ENCODE measurements around the gene HLA-DOA.
A peak's percentile ranks its signal among the peaks of the same experiment; 100 is the strongest.

HLA-DOA gene

DNA sequence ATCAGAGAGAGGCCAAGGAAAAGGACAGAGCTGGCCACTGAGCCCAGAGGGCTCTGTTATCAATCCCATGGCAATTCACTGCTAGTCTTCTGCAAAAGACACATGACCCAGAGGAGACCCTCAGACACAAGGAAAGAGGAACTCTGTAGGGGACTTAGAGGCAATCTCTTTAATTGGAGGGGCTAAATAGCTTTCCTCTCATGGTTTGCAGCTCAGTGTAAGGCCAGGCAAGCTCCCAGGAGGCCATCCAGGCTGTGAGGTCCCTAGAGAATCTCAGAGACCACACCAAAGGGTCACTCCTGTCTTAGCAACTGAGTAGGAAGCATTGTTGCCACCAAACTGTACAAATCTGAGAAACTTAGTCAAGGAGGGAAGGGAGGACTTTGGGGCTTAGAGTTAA, 10.0 kb upstream of the HLA-DOA start:
- Histone ChIP-seq H2AFZ (ENCODE audit: low read depth, low read length) (0 out of 2 replicates have a peak overlapping the region, but pooled peaks have one; percentile 17), H3K27ac (ENCODE audit: low read length) (peak overlapping the region; percentile 82), H3K4me2 (ENCODE audit: low read length) (peak overlapping the region; percentile 73), H3K27me3 (ENCODE audit: low read depth, low read length) (no peaks in the 10 kb centered on the region), H3K4me3 (ENCODE audit: low read length) (peak overlapping the region; percentile 60), H4K20me1 (ENCODE audit: insufficient read depth, low read length) (no peaks in the 10 kb centered on the region), H3K9ac (ENCODE audit: low read length) (peak overlapping the region; percentile 57), H3K9me3 (ENCODE audit: insufficient read depth, low read length) (no peaks in the 10 kb centered on the region), H3K36me3 (replicated peaks; ENCODE audit: low read depth, low read length) (no peaks in the 10 kb centered on the region), H3K4me1 (ENCODE audit: low read length) (peaks cover 41% of the 10 kb centered on the region), H3K79me2 (ENCODE audit: low read length) (no peaks in the 10 kb centered on the region)
- TF ChIP-seq, protein P1, sequence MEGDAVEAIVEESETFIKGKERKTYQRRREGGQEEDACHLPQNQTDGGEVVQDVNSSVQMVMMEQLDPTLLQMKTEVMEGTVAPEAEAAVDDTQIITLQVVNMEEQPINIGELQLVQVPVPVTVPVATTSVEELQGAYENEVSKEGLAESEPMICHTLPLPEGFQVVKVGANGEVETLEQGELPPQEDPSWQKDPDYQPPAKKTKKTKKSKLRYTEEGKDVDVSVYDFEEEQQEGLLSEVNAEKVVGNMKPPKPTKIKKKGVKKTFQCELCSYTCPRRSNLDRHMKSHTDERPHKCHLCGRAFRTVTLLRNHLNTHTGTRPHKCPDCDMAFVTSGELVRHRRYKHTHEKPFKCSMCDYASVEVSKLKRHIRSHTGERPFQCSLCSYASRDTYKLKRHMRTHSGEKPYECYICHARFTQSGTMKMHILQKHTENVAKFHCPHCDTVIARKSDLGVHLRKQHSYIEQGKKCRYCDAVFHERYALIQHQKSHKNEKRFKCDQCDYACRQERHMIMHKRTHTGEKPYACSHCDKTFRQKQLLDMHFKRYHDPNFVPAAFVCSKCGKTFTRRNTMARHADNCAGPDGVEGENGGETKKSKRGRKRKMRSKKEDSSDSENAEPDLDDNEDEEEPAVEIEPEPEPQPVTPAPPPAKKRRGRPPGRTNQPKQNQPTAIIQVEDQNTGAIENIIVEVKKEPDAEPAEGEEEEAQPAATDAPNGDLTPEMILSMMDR (IDR thresholded peaks at IDR 0.05; ENCODE audit: low read depth, low read length) = no peak
- no peak for TF ChIP-seq EZH2phosphoT487 (IDR thresholded peaks at IDR 0.05; ENCODE audit: low read depth)

DNA sequence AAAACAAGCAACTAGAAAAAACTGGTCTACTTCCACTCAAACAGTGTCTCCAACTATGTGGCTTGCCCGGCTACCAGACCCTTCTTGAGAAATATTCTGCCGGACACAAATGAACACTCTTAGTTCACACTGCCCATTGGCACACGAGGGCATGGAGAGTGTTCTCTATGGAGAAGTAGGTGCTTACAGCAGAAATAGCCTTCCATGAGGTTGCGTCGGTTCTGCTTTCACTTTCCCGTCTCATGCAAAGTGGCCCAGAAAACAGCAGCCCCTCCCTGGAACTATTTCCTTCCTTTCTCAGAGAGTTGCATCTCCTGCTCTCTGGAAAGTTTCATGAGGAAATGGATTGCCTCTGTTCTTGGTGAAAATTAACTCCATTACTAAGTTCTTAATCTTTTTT, 9.5 kb upstream of the HLA-DOA start:
- H3K27me3 ChIP-seq (ENCODE audit: low read depth, low read length) = no peaks in the 10 kb centered on the region
- H3K36me3 ChIP-seq (replicated peaks; ENCODE audit: low read depth, low read length) = no peaks in the 10 kb centered on the region
- peak overlapping the region; percentile 82 for H3K27ac ChIP-seq (ENCODE audit: low read length)
- H3K79me2 ChIP-seq (ENCODE audit: low read length) = no peaks in the 10 kb centered on the region
- peak overlapping the region; percentile 60 for H3K4me3 ChIP-seq (ENCODE audit: low read length)
- H3K4me1 ChIP-seq (ENCODE audit: low read length) = peaks cover 41% of the 10 kb centered on the region
- no peak for TF ChIP-seq EZH2phosphoT487 (IDR thresholded peaks at IDR 0.05; ENCODE audit: low read depth)
- TF ChIP-seq, protein P1 (IDR thresholded peaks at IDR 0.05; ENCODE audit: low read depth, low read length) = no peak
- no peak overlapping the region for H2AFZ ChIP-seq (ENCODE audit: low read depth, low read length)
- peak overlapping the region; percentile 57 for H3K9ac ChIP-seq (ENCODE audit: low read length)
- no peaks in the 10 kb centered on the region for H4K20me1 ChIP-seq (ENCODE audit: insufficient read depth, low read length)
- no peaks in the 10 kb centered on the region for H3K9me3 ChIP-seq (ENCODE audit: insufficient read depth, low read length)
- H3K4me2 ChIP-seq (ENCODE audit: low read length) = peak overlapping the region; percentile 73

DNA sequence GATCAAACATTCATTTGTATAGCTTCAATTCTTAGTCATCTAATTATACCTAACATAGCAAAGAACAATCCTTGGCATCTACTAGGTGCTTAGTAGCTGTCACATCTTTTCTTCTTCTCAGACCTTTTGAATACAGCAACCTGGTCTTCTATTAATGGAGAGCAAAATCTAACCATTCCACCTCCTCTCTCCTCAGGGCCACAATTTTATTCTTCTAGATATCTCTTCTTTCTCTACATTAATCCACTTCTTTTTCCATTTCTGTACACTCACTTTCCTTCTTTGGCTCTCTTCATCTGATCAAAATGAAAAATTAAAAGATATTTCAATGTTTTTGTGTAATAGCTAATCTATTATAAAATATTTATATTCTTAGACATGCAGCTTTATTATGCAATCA, 9.0 kb upstream of the HLA-DOA start:
- no peaks in the 10 kb centered on the region for H3K36me3 ChIP-seq (replicated peaks; ENCODE audit: low read depth, low read length)
- TF ChIP-seq, protein P1 (IDR thresholded peaks at IDR 0.05; ENCODE audit: low read depth, low read length) = no peak
- no peak for TF ChIP-seq EZH2phosphoT487 (IDR thresholded peaks at IDR 0.05; ENCODE audit: low read depth)
- H4K20me1 ChIP-seq (ENCODE audit: insufficient read depth, low read length) = no peaks in the 10 kb centered on the region
- no peaks in the 10 kb centered on the region for H3K79me2 ChIP-seq (ENCODE audit: low read length)
- H3K4me1 ChIP-seq (ENCODE audit: low read length) = peaks cover 41% of the 10 kb centered on the region
- H3K4me2 ChIP-seq (ENCODE audit: low read length) = peak overlapping the region; percentile 73
- H3K9me3 ChIP-seq (ENCODE audit: insufficient read depth, low read length) = no peaks in the 10 kb centered on the region
- H3K9ac ChIP-seq (ENCODE audit: low read length) = peak overlapping the region; percentile 47
- H3K27me3 ChIP-seq (ENCODE audit: low read depth, low read length) = no peaks in the 10 kb centered on the region
- peak overlapping the region; percentile 60 for H3K4me3 ChIP-seq (ENCODE audit: low read length)
- peak overlapping the region; percentile 82 for H3K27ac ChIP-seq (ENCODE audit: low read length)
- no peak overlapping the region for H2AFZ ChIP-seq (ENCODE audit: low read depth, low read length)

DNA sequence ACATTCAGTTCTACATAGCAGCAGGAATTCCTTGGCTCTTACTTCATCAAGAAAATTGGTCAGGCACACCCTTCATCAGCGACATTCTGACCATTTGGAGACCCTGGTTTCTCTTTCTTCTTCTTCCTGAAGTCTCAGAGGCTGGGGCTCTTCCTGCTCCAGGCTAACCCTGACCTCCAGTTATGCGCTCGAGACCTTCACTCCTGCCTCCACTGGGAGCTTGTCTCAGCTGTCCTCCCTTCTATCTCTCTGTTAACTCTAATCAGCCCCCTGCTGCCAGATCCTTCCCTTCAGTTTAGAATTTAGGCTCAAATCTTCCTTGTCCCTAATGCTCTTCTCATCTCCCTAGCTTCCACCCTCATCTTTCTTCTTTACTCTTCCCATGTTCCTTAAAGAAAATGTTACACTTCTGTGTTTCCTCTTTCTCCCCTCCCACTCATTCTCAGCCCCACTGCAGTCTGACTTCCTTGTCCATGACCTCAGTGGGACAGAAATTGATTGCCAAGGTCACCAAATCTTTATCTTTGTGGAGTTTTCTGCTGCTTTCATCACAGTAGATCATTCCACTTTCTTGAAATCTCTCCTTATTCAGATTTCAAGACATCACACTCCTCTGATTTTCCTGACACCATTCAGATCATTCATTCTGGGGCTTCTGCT, 8.4 kb upstream of the HLA-DOA start:
- Histone ChIP-seq H3K4me3 (ENCODE audit: low read length) (no peak overlapping the region), H3K79me2 (ENCODE audit: low read length) (no peaks in the 10 kb centered on the region), H2AFZ (ENCODE audit: low read depth, low read length) (no peak overlapping the region), H3K4me2 (ENCODE audit: low read length) (peak overlapping the region; percentile 73), H3K36me3 (replicated peaks; ENCODE audit: low read depth, low read length) (no peaks in the 10 kb centered on the region), H3K4me1 (ENCODE audit: low read length) (peaks cover 41% of the 10 kb centered on the region), H3K9me3 (ENCODE audit: insufficient read depth, low read length) (no peaks in the 10 kb centered on the region), H3K27ac (ENCODE audit: low read length) (peak overlapping the region; percentile 82), H3K9ac (ENCODE audit: low read length) (peak overlapping the region; percentile 47), H4K20me1 (ENCODE audit: insufficient read depth, low read length) (no peaks in the 10 kb centered on the region), H3K27me3 (ENCODE audit: low read depth, low read length) (no peaks in the 10 kb centered on the region)
- TF ChIP-seq EZH2phosphoT487 (IDR thresholded peaks at IDR 0.05; ENCODE audit: low read depth) = no peak
